ENCODE results near the gene DNAH6.
"Not testable (repeated sequence)": the region's sequence is repeated elsewhere in the genome, so short reads cannot be mapped to it uniquely, and the experiment has no call there.

Gene DNAH6

GRCh38 chr2:84846041-84846663, 329.9 kb downstream of the DNAH6 start:
- peak; percentile 20 for DNase-seq

GRCh38 chr2:84846741-84847142, 330.4 kb downstream of the DNAH6 start:
- DNase-seq = peak; percentile 56

- peak; percentile 44 for DNase-seq
Measured at GRCh38 chr2:84847326-84848050, 331.2 kb downstream of the DNAH6 start.

GRCh38 chr2:84849271-84849952, 333.1 kb downstream of the DNAH6 start:
- peak; percentile 43 for DNase-seq

- DNase-seq = no peak
Measured at GRCh38 chr2:84850471-84850870, 334.2 kb downstream of the DNAH6 start.

- no peak for DNase-seq
Measured at GRCh38 chr2:84851876-84852275, 335.6 kb downstream of the DNAH6 start.

GRCh38 chr2:84854850-84855249, 338.6 kb downstream of the DNAH6 start:
- DNase-seq = peak; percentile 24

- DNase-seq = peak; percentile 29
Measured at GRCh38 chr2:84855731-84856130, 339.4 kb downstream of the DNAH6 start.

- DNase-seq = peak; percentile 41
Measured at GRCh38 chr2:84856787-84857186, 340.5 kb downstream of the DNAH6 start.

GRCh38 chr2:84857566-84857965, 341.3 kb downstream of the DNAH6 start:
- peak; percentile 33 for DNase-seq

GRCh38 chr2:84858123-84858522, 341.8 kb downstream of the DNAH6 start:
- peak; percentile 54 for DNase-seq

- no peak for DNase-seq
Measured at GRCh38 chr2:84858937-84859336, 342.6 kb downstream of the DNAH6 start.

- peak; percentile 39 for DNase-seq
Measured at GRCh38 chr2:84861539-84861938, 345.2 kb downstream of the DNAH6 start.

- no peak for DNase-seq
Measured at GRCh38 chr2:84862006-84862405, 345.7 kb downstream of the DNAH6 start.

- DNase-seq = no peak
Measured at GRCh38 chr2:84865181-84865783, 349.0 kb downstream of the DNAH6 start.

GRCh38 chr2:84866122-84866521, 349.8 kb downstream of the DNAH6 start:
- DNase-seq = no peak

GRCh38 chr2:84868327-84868726, 352.0 kb downstream of the DNAH6 start:
- not testable (repeated sequence) for DNase-seq

All from islet precursor cell (in vitro differentiated cells).